ACC112 (cell line): ENCODE results near the gene TBC1D13.

ENCODE experiments used
- H2AFZ ChIP-seq: fragments of 200-600 bp; sonication (generic); one replicate; pipeline ENCODE4 v1.6.0; 2017; ENCODE audit warnings: antibody characterized with exemption, low read length; ENCODE audit not compliant: unreplicated experiment
- H3K27ac ChIP-seq: fragments of 200-600 bp; sonication (generic); 2 replicates; pipeline ENCODE4 v1.5.1; 2014; ENCODE audit warnings: low read depth, mild to moderate bottlenecking, antibody characterized with exemption, low read length, moderate library complexity
- H3K27me3 ChIP-seq: fragments of 200-600 bp; sonication (generic); 2 replicates; pipeline ENCODE4 v1.6.1; 2014; ENCODE audit warnings: mild to moderate bottlenecking, antibody characterized with exemption, low read length, moderate library complexity, mixed read lengths; ENCODE audit not compliant: insufficient read depth
- H3K36me3 ChIP-seq: fragments of 200-600 bp; sonication (generic); 2 replicates; pipeline ENCODE4 v1.6.1; 2016; ENCODE audit warnings: mild to moderate bottlenecking, antibody characterized with exemption, low read length, moderate library complexity, mixed read lengths; ENCODE audit not compliant: insufficient read depth
- H3K4me1 ChIP-seq: fragments of 200-600 bp; sonication (generic); one replicate; pipeline ENCODE4 v1.6.1; 2016; ENCODE audit warnings: low read length, mixed read lengths; ENCODE audit not compliant: insufficient read depth, unreplicated experiment, control insufficient read depth
- H3K4me3 ChIP-seq: fragments of 200-600 bp; sonication (generic); 2 replicates; pipeline ENCODE4 v1.5.1; 2014; ENCODE audit warnings: mild to moderate bottlenecking, low read depth, low read length
- H3K79me2 ChIP-seq: fragments of 200-600 bp; sonication (generic); one replicate; pipeline ENCODE4 v1.6.0; 2016; ENCODE audit warnings: low read length; ENCODE audit not compliant: control insufficient read depth, unreplicated experiment, insufficient read depth

Gene TBC1D13, protein sequence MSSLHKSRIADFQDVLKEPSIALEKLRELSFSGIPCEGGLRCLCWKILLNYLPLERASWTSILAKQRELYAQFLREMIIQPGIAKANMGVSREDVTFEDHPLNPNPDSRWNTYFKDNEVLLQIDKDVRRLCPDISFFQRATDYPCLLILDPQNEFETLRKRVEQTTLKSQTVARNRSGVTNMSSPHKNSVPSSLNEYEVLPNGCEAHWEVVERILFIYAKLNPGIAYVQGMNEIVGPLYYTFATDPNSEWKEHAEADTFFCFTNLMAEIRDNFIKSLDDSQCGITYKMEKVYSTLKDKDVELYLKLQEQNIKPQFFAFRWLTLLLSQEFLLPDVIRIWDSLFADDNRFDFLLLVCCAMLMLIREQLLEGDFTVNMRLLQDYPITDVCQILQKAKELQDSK

DNA sequence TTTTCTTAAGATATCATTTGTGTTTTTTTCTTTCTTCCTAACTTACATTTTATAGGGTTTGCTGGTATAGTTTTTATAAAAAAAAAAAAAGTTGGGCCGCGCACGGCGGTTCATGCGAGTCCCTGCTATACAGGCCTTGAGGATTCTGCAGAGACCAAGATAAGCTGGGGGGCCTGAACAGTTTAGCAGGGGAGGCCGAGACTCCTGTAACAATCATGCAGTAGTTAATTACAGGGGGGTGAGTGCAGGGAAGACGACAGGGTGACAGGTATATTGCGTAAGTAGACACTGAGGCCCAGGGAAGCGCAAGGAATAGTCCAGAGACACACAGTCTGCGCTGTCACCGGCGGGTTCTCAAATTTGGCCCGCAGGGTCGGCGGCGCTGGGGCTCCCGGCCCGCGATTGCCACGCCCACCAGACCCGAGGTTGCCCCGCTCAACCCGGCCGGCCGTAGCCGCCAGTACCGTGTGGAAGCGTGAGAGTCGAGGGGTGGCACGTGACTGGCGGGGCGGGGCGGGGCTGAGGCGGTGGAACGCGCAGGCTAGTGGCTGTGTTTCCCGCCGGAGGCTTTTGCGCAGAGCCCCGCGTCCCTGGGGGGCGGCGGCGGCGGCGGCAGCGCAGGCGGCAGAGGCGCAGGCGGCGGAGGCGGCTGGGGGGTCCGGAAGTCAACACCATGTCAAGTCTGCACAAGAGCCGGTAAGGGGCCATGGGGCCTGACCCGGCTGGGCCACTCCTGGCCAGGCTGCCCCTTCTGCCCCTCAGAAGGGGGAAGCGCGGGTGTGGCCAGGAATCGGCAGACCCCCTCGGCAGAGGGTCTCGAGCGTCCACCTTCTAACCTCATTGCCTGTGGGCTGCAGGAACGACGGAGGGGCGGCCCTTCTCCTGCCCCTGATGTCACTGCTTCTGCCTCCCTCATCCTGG is at the start of gene TBC1D13:
TSS of gene TBC1D13 (plus strand) at position 573 of the 921 bp plus-strand sequence. CDS start at position 674, 101 bp downstream.
- H3K27me3 ChIP-seq: no peaks in the 10 kb centered on the region
- H2AFZ ChIP-seq: peak within 1 kb of the TSS; percentile 93
- peaks cover 10% of the 10 kb centered on the region for H3K4me1 ChIP-seq
- H3K27ac ChIP-seq: peak within 1 kb of the TSS; percentile 32; the same call in 1 of the 2 replicates
- H3K36me3 ChIP-seq: no peaks in the 10 kb centered on the region
- peak within 1 kb of the TSS; percentile 95 for H3K4me3 ChIP-seq
- peaks cover 20% of the 10 kb centered on the region for H3K79me2 ChIP-seq

DNA sequence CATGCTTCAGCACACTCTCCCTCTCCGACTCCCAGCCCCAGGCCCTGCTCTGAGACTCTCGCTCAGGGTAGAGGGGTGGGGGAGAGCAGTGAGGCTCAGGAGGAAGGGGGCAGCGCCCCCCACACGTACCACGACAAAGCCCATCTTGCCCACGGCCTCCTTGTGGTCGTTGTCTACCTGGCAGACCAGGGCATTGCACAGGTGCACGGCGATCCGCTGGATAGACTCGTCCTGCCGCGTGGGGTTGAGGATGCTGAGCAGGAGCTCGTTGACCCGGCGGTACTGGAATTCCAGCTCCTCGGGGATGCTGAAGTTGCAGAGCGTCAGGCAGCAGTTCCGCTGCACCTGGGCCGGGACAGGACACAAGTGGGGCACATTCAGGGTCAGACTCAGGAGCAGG is 44.7 kb upstream of the TBC1D13 start:
- no peaks in the 10 kb centered on the region for H3K27me3 ChIP-seq
- no peaks in the 10 kb centered on the region for H3K79me2 ChIP-seq
- H2AFZ ChIP-seq: no peak overlapping the region
- no peak overlapping the region for H3K27ac ChIP-seq
- peaks cover 6% of the 10 kb centered on the region; the same call in 1 of the 2 replicates for H3K36me3 ChIP-seq
- no peaks in the 10 kb centered on the region for H3K4me1 ChIP-seq
- H3K4me3 ChIP-seq: no peak overlapping the region

DNA sequence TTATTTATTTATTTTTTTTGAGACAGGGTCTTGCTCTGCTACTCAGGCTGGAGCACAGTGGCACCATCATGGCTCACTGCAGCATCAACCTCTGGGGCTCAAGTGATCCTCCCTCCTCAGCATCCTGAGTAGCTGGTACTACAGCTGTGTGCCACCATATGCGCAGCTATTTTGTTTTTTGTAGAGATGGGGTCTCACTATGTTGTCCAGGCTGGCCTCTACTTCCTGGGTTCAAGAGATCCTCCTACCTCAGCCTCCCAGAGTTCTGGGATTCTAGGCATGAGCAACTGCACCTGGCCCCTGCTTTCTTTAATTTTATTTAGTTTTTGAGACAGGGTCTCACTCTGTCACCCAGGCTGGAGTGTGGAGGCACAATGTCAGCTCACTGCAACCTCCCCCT is 43.6 kb upstream of the TBC1D13 start:
- Histone ChIP-seq H3K4me3 (no peak overlapping the region), H2AFZ (no peak overlapping the region), H3K4me1 (no peaks in the 10 kb centered on the region), H3K27ac (no peak overlapping the region), H3K27me3 (no peaks in the 10 kb centered on the region), H3K36me3 (peaks cover 6% of the 10 kb centered on the region; the same call in 1 of the 2 replicates), H3K79me2 (no peaks in the 10 kb centered on the region)

DNA sequence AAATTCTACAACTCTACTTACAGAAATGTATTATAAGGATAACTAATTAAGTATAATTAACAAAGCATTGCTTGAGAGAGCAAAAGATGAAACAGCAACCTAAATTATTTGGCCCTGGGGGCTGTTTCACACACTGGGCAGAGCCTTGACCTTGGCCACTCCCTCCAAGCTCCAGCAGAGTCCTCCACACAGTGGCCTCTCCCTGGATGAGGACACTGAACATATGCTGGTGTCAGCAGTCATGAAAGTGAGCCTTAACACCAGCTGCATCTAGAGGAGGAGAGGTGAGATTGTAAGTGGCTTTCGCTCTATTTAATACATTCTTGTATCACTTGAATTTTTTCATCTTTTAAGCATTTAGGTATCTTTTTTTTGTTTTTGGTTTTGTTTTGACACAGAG is 39.8 kb upstream of the TBC1D13 start:
- no peaks in the 10 kb centered on the region for H3K36me3 ChIP-seq

DNA sequence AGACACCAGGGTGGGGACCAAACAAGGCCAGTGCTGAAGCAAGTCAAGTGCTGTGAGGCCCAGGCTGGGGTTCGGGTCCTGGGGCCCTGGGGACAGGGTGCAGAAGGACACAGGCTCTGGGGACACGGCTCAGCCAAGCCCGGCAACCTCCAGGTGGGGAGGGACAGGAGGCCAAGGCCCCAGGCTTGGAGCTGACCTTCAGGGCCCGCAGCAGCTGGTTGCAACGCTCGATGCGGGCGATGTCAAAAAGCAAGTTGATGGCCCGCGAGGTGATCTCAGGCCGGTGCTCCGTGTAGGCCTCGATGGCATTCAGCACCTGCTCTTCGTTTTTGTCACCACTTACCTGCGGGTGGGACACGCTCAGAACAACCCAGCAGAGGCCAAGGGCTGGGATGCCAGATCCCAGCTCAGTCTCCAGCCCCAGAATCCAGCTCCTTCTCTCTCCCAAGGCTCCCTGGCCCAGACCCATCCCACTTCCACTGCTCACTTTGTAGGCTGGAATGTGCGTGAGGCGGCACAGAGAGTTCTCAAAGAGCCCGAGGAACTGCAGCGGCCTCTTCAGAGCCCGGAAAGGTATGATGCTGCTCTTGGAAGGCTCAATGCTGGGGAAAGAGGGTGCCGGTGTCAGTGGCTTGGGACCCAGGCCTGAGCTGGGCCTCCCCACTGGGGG is 36.0 kb upstream of the TBC1D13 start:
- no peaks in the 10 kb centered on the region for H3K27me3 ChIP-seq
- no peaks in the 10 kb centered on the region for H3K36me3 ChIP-seq
- H2AFZ ChIP-seq: no peak overlapping the region
- H3K27ac ChIP-seq: no peak overlapping the region
- H3K79me2 ChIP-seq: no peaks in the 10 kb centered on the region
- H3K4me3 ChIP-seq: no peak overlapping the region
- H3K4me1 ChIP-seq: no peaks in the 10 kb centered on the region

More for the DNA sequence above, 39.8 kb upstream of the TBC1D13 start:
- H3K27me3 ChIP-seq: no peaks in the 10 kb centered on the region
- H3K4me1 ChIP-seq: no peaks in the 10 kb centered on the region
- no peak overlapping the region for H2AFZ ChIP-seq
- no peak overlapping the region for H3K4me3 ChIP-seq
- H3K79me2 ChIP-seq: no peaks in the 10 kb centered on the region
- H3K27ac ChIP-seq: no peak overlapping the region

DNA sequence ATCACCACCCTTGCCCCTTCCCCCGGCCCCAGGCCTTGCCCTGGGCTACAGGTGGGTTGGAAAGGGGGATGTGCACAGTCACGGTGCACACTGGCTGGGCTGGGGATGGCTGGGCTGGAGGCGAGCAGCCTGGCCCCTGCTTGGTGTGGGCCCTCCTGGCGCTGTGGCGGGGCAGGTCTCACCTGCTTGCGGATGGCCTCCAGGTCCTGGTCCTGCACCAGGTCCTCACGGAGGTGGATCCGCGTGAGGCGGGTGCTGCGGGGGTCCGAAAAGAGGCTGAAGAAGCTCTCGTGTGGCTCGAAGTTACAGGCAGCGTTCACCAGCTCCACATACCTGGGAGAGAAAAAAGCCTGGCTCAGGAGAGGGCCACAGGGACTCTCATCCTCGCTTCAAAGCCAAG is 33.4 kb upstream of the TBC1D13 start:
- Histone ChIP-seq H3K36me3 (no peaks in the 10 kb centered on the region), H3K4me1 (no peaks in the 10 kb centered on the region), H3K27me3 (no peaks in the 10 kb centered on the region), H3K4me3 (no peak overlapping the region), H2AFZ (no peak overlapping the region), H3K27ac (no peak overlapping the region), H3K79me2 (no peaks in the 10 kb centered on the region)

DNA sequence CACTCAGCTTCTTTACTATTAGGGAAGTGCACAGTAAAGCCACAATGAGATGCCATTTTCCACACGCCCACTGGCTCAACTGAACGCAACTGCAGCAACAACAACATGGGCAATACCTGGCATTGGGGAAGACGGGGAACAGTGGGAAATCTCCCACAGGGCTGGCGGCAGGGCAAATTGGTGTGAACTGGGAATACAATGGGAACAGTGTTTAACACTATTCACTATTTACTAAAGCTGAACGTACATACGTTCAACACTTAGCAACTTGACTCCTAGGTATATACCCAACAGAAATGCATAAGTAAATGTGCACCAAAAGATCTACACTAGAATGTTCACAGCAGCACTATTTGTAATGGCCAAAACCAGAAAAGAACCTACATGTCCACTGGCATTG is 29.5 kb upstream of the TBC1D13 start:
- Histone ChIP-seq H3K36me3 (no peaks in the 10 kb centered on the region), H3K27me3 (no peaks in the 10 kb centered on the region), H3K4me1 (no peaks in the 10 kb centered on the region), H2AFZ (no peak overlapping the region), H3K27ac (no peak overlapping the region), H3K4me3 (no peak overlapping the region), H3K79me2 (no peaks in the 10 kb centered on the region)

DNA sequence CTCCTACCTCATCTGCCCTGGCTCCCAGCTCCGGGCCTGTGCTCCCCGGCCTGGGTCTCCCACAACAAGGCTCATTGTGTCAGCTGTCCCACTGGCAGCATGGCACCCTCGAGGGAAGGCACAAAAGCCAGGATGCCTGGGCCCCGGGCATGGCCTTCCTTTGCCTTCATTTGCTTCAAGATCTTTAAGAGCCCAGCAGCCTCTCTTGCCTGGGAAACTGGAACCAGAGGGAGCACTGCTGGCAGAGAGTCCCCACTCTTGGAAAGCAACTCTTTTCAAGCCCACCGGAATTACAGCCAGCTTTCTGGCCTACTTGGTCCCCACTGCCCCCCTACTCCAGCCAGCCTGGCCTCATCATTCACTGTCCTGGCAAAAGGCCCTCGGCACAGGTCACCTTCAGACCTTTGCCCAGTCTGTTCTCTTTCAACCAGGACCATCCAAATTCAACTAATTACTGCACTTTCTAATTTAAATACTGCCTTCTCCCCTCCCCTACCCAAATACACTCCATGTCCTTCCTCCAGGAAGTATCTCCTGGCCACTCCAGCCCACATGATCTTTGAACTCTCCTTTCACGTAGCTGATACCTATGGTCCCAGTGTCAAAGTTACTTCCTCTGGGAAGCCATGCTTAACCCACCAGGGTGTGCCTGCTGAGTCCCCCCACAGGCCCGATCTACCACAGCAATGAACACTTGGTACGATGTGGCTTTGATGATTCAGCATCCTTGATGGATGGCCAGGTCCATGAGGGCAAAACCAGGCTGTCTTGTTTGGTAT is 24.2 kb upstream of the TBC1D13 start:
- Histone ChIP-seq H3K4me3 (no peak overlapping the region), H3K4me1 (no peaks in the 10 kb centered on the region), H2AFZ (no peak overlapping the region), H3K27me3 (no peaks in the 10 kb centered on the region), H3K79me2 (no peaks in the 10 kb centered on the region), H3K36me3 (no peaks in the 10 kb centered on the region), H3K27ac (no peak overlapping the region)

DNA sequence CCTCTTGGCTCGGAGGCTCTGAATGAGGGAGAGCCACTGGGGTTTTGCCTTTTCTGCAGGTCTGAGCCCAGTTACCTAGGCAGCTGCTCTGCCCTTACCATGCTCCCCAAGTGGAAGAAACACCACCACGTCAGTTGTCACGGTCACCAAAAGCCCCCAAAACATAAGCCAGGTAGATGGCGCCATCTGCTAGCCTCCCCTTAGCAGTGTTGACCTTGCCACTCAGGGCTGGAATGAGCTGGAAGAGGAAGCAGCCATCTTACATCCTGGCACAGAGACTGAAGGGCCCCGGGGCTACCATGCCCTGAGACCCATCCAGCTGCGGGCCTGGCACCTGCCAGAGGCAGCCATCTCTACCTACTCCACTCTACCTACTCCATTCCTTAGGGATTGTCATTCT is 22.7 kb upstream of the TBC1D13 start:
- Histone ChIP-seq H3K36me3 (no peaks in the 10 kb centered on the region), H3K79me2 (peaks cover 5% of the 10 kb centered on the region), H3K4me1 (no peaks in the 10 kb centered on the region), H3K27me3 (no peaks in the 10 kb centered on the region), H3K27ac (no peak overlapping the region), H2AFZ (no peak overlapping the region), H3K4me3 (no peak overlapping the region)

DNA sequence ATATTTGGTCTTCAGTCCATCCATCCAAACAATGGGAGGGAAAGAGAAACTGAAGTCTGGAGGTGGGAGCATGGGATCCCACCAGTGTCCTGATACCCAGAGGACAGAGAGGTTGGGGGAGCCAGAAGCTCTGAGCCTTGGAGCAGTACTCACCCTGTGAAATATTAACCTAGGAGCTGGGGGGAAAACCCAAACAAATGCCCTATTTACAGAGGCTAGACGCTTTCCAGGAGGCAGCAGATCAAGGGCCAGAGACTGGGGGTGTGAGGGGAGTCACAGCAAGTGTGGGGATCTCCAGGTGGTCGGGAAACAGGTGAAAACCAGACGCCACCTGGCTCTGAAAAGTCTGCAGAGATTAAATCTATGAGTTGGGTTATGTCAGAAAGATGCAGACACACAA is 21.6 kb upstream of the TBC1D13 start:
- no peak overlapping the region for H3K27ac ChIP-seq
- peaks cover 8% of the 10 kb centered on the region for H3K79me2 ChIP-seq
- no peak overlapping the region for H3K4me3 ChIP-seq
- H3K27me3 ChIP-seq: no peaks in the 10 kb centered on the region
- peaks cover 3% of the 10 kb centered on the region for H3K4me1 ChIP-seq
- H2AFZ ChIP-seq: no peak overlapping the region
- no peaks in the 10 kb centered on the region for H3K36me3 ChIP-seq
